ENCODE measurements around the gene ASTN2.

- TF ChIP-seq POLR2AphosphoS5 (IDR thresholded peaks at IDR 0.05; ENCODE audit: low read depth, low read length) (no peak), REST (IDR thresholded peaks at IDR 0.05; ENCODE audit: insufficient read depth in 1 of 2, low read depth in 2 of 2, low read length in 2 of 2) (no peak), TAF1 (IDR thresholded peaks at IDR 0.05; ENCODE audit: borderline replicate concordance, insufficient read depth, low read length) (no peak), SIN3A (IDR thresholded peaks at IDR 0.05; ENCODE audit: borderline replicate concordance, insufficient read depth, low read length) (no peak)
Observed at GRCh38 chr9:117403403-117403811, 11.4 kb downstream of the ASTN2 start.

All from PFSK-1 (cell line).